Measurements from ENCODE around the gene SOX21.
A peak's percentile ranks its signal among the peaks of the same experiment; 100 is the strongest.
"Not testable (repeated sequence)": the region's sequence is repeated elsewhere in the genome, so short reads cannot be mapped to it uniquely, and the experiment has no call there.

SOX21 gene

DNA sequence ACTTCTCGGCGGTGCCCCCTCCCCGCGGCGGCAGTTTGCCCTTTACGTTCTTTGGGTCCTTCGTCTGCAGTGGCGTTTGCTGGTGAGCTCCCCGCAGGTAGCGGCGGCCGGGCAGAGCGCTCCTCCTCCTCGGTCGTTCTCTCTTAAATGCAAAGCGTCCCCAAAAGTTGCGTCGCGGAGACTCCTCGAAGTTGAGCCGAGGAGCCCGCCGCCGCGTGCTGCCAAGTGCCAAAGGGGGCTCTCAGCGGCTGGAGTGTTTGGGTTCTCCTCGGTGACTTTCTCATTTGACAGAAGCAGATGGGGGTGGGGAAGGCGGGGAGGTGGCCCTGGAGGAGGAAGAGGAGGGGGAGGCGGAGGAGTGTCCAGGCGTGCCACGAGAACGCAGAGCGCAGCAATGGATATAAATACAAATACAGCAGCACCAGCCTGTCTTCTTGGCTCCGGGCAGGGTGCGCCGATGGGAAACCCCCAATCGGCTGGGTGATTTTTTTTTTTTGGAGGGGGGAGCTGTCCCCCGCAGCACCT, at the start of gene SOX21:
SOX21 (minus strand) TSS at position 259 of the 525 bp plus-strand sequence. CDS start 496 bp downstream, outside the sequence.
- no peak for DNase-seq (ENCODE audit: low spot score)

DNA sequence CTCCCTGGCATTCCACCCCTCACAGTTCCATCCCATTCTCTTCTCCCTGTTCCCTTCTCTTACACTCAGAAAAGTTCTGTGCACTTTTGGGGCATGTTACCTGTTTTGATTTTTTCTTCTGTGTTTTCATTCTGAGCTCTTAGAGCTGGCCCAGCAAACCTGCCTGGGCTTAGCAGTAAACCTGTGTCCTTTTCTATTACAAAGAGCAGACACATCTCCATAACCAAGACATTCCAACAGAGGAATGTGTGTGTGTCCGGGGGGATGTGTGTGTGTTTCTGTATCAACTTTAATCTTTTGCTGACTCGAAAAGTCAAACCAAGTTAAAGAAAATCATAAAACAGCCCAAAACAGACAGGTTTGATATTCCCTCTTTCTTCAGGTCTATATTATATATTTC, 49.1 kb upstream of the SOX21 start:
- DNase-seq (ENCODE audit: low spot score): no peak

DNA sequence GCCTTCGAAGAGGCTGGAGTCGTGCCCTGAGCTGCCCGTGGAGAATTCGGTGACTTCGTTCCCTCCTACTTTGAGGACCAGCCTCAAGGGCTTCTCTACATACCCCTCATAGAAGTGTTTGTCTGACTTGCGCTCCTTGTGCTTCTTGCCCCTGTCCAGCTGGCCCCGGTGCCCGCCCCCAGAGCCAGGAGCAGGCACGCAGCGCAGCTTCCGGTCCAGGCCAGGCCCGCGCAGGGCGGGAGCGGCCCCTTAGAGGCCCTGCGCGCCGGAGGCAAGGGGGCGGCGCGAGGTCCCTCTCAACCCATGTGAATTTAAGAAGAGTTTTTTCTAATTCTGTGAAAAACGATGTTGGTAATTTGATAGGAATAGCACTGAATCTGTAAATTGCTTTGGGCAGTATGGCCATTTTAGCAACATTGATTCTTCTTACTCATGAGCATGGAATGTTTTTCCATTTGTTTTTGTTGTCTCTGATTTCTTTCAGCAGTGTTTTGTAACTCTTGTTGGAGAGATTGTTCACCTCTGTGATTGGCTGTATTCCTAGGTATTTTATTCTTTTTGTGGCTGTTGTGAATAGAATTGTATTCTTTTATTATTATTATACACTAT, 46.9 kb upstream of the SOX21 start:
- no peak for DNase-seq (ENCODE audit: low spot score)

DNA sequence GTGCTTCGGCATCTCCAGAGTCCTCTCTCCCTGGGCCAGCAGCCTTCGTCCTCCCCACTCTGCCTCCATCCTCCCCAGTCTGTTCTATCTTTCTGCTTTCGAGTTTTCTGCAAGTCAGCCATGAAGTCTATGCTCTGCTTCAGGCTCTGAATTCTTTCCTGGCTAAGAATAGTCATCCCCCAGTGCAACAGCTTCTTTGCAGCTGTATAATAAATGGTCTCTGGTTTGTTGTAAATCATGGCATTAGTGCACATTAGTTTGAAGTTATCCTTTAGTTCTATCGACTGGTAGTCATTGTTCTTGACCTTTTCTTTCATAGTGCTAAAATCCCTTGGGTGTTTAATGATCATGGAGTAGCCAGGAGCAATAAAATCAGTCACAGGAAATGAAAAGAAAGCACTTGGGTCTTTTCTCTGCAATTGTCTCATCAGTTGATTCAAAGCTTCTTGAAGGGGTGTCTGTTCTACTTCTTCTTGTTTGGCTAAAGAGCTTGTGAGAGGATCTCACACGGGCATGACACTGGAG, 46.2 kb upstream of the SOX21 start:
- no peak for DNase-seq (ENCODE audit: low spot score)

DNA sequence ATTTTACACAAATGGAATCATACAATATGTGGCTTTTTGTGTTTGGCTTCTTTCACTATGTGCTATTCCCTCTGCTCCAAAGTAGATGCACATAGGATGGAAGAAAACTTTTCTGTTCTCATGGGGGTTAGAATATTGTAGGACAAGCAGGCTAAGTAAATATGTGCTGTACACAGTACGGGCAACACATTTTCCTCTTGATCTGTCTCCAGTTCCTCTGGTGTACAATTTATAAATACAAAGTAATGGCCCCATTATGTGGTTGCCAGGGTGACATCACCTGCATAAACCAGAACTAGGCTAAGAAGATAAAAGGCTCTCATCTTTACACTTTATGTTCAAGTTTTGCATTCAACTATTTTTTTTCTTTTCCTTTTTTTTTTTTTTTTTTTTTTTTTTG, 41.0 kb upstream of the SOX21 start:
- DNase-seq (ENCODE audit: low spot score): no peak

DNA sequence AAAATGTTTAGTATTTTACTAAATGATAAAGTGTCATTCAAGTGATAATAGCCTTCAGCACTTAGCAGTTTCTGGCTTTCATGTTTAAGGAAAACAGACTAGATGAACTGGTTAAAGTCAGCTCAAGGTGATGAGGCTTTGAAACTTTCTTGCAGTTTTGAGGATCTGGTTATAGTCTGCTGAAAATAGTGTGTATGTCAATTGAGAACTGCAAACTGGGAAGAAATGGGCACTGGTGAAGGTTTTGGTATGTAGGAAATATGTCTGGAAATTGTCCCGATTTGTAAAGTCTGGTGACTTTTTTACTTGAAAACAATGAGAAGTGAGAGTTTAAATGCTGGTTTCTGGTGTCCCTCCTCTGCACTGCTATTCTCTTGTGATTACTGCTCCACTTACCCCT, 36.8 kb upstream of the SOX21 start:
- DNase-seq (ENCODE audit: low spot score): no peak

DNA sequence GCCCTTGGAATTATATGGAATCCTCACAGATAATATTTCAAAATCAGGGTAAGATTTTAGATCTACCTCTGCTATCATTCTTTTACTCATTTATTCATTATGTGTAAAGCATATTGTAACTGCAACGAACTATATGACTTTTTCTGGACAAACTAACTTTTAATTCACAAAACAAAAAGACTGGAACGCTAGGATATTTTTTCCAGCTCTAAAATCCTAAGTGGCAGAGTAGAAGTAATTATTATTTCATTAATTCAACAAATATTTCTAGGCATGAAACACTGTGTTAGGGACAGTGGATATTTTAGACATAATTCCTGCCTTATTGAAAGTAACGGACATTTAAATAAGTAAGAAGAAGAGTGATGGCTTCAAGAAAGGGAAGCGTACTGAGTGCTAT, 26.9 kb upstream of the SOX21 start:
- no peak for DNase-seq (ENCODE audit: low spot score)

DNA sequence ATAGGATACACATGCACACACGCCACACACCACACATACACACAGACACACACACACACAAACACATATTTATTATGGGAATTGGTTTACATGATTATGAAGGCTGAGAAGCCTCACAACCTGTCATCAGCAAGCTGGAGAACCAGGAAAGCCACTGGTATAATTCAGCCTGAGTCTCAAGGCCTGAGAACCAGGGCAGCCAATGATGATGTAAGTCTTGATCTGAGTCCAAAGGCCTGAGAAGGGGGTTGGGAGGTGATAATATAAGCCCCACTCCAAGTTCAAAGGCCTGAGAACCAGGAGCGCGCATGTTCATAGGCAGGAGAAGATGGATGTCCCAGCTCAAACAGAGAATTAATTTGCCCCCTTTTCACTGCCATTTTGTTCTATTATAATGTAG, 18.7 kb upstream of the SOX21 start:
- no peak for DNase-seq (ENCODE audit: low spot score)

DNA sequence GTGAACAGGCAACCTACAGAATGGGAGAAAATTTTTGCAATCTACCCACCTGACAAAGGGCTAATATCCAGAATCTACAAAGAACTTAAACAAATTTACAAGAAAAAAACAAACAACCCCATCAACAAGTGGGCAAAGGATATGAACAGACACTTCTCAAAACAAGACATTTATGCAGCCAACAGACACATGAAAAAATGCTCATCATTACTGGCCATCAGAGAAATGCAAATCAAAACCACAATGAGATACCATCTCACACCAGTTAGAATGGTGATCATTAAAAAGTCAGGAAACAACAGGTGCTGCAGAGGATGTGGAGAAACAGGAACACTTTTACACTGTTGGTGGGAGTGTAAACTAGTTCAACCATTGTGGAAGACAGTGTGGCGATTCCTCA, 17.6 kb upstream of the SOX21 start:
- not testable (repeated sequence) for DNase-seq (ENCODE audit: low spot score)

DNA sequence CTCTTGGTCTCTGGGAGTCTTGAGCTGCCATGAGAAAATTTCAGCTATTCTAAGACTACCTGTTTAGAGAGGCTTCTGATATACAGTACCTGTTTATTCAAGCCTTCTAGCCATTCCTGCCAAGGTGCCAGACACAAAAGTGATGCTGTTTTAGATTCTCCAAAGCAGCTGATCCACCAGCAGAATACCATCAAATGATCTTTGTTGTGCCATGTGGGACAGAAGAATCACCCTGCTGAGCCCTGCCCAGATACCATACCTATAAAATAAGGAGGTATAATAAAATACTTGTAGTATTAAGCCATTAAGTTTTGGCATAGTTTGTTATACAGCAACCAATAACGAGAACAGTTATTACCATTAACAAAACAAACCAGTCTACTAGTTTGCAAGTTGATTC, 14.1 kb upstream of the SOX21 start:
- DNase-seq (ENCODE audit: low spot score): no peak

DNA sequence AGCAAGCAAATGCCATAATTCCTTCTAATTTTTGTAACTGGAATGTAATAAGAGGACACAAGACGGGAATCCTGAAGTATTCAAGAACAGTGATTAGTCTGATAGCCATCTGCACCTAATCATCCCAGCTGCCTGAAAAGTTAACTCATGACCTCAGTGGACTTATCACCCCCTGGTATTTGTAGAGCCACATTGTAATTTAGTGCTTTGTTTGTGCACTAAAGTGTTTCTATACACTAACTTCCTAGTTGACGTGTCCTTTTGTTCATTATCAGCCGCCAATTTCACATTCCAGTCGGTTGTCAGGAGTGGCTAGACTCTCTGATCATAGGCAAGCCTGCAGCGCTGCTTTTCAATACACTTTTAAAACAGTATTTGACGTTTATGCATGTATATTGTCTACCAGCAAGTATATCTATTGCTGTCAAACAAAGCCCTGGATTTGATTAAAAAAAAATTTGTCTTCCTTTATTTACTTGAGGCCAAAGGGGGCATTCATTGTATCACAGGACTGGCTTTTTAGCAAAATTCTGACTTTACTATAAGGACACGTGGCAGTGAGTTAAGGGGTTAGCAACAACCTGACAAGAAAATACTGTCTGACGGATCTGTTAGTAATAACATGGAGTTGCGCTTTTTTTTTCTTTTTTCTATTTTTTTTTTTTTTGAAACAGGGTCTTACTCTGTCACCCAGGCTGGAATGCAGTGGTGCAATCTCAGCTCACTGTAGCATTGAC, 10.4 kb upstream of the SOX21 start:
- DNase-seq (ENCODE audit: low spot score): no peak

DNA sequence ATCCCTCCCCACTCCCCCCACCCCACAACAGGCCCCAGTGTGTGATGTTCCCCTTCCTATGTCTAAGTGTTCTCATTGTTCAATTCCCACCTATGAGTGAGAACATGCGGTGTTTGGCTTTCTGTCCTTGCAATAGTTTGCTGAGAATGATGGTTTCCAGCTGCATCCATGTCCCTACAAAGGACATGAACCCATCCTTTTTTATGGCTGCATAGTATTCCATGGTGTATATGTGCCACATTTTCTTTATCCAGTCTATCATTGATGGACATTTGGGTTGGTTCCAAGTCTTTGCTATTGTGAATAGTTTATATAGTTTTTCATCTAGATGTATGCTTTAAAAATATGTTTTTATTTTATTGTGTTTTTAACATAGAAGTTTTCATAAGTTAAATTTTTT, 6.4 kb upstream of the SOX21 start:
- not testable (repeated sequence) for DNase-seq (ENCODE audit: low spot score)

DNA sequence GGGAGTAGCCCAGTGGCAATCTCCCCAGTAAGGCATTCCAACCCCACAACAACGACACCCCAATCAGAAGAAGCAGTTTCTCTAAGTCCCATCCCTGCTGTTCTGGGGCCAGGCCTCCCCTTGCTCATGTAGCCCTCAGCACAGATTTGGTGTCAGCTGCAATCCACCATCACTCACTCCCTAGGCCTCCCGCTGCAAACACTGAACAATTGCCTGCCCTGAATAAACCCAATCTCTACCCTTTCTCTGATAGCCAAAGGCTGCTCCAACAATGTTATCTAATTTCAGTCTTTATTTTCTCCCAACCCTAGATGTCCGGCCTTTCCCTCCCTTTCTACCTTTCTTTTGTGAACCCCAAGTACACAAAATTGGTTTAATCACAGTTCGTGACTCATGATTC, 5.6 kb upstream of the SOX21 start:
- DNase-seq (ENCODE audit: low spot score): no peak

DNA sequence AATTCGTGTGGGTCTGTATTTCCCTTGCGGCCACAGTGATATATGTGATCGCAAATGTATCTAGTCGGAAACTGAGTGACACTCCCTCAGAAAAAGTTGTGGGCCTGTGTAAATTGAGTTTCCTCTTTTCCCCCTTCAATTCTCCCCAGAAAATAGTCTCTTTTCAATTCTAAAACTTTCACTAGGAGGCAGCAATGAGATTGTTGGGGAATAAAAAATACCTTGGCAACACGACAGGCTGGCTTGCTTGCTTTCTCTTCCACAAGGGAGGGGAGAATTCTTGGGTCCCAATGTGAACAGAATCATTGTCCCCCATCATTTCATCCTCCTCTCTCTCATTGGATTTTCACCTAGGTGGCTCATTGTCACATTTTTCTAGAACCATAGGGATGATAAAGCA, 3.7 kb upstream of the SOX21 start:
- no peak for DNase-seq (ENCODE audit: low spot score)

DNA sequence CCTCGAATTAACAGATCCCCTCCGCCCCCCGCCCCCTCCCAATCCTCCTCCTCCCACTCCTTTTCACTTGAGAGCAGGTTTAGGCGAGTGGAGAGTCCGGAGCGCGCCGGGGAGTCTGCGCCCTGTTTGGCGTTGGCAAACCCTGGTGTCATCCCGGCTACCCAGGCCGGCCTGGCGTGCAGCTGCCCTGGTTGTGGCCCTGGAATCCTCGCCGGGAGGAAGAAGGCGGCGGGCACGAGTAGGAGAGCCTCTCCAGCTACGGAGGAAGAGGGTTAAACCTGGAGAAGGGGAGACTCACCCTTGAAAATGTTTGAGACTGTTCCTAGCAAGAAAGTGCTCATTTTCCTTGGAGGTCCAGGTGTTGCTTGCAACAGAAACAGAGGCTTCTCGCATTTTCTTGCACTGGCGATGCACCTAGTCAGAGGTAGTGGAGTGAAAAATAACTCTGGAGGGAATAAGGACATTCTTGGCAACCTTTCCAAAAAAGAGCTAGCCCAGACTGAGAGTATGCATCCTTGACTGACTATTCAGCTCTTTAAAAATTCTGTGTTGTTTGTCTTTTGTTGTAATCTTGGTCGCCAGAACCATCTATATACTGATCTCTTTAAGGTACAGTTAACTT, 1.3 kb upstream of the SOX21 start:
- DNase-seq (ENCODE audit: low spot score): no peak

DNA sequence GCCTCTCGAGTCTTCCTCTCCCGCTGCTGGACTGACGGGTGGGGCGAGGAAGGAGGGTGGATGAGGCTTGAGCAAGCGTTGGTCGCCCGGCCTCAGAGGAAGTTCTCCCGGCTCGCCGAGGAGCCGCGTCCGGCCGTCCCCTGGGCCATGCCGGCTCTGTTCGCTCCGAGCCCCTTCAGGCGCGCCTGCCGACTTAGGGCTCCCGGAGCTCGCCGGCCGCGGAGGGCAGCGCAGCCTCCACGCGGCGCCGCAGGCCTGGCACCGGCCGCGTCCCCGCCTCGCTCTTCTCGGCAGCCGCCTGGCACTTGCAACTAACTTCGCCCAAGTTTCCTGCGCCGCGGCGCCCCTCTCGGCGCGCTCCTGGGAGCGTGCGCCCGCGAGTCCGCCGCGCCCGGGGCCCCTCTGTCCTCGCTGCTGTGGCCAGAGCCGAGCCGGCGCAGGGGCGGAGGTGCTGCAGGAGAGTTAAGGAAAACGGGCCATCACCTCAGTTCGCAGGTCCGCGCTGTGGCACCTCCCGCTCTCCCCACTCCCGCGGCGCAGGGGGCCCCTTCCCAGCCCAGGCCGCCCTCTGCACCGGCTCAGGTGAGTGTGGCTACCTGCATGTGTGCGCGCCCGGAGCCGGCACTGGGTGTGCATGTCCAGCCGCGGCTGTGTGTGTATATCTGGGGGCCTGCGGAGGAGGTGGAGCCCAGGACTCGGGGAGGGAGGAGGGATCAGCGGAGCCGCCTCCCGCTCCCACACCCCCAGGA, 641 bp upstream of the SOX21 start:
- DNase-seq (ENCODE audit: low spot score): peak; percentile 44

DNA sequence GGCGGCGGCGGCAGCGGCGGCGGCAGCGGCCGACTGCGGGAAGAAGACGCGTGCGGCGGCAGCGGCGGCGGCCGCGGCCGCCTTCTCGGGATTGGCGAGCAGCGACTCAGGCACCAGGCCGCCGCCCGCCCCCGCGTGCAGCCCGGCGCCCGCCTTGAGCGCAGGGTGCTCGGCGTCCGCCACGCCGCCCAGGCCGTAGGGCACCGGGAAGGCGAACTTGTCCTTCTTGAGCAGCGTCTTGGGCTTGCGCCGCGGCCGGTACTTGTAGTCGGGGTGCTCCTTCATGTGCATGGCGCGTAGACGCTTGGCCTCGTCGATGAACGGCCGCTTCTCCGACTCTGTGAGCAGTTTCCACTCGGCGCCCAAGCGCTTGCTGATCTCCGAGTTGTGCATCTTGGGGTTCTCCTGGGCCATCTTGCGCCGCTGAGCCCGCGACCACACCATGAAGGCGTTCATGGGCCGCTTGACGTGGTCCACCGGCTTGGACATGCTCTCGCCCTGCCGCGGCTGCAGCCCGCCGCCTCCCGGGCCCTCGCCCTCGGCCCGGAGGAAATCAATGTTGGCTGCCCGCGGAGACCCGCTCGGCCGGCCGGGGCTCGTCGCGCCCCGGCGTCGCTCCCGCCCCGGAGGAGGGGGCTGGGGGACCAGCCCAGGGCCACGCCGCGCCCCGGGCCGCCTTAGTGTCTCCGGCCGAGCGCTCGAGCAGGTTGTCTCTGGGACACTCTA, 621 bp downstream of the SOX21 start:
- no peak for DNase-seq (ENCODE audit: low spot score)

DNA sequence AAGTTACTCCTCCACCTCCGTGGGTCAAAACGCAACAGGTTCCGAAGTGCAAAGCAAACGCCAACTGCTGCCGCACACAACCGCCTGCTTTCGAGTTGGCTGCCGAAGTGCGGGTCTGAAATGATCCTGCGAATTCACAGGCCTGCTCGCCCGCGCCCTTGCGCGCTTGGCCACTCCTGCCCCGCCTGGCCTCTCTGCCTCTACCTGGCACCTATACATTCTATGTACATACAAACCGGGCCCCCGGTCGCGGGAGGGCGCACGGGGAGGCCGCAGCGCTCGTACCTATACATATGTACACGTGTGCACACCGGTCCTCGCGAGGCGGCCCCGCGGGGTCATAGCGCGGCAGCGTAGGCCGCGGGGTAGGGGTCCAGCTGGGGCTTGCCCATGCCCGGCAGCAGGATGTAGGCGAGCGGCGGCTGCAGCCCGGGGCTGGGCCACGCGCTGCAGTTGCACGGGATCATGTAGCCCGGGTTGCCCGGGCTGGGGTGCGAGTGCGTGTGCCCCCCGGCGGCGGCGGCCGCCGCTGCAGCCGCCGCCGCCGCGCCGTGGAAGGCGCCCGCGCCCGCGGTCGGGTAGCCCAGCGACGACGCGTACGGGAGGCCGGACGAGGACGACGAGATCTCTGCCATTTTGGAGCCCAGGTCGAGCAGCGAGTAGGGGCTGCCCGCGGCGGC, 1.3 kb downstream of the SOX21 start:
- DNase-seq (ENCODE audit: low spot score): no peak

DNA sequence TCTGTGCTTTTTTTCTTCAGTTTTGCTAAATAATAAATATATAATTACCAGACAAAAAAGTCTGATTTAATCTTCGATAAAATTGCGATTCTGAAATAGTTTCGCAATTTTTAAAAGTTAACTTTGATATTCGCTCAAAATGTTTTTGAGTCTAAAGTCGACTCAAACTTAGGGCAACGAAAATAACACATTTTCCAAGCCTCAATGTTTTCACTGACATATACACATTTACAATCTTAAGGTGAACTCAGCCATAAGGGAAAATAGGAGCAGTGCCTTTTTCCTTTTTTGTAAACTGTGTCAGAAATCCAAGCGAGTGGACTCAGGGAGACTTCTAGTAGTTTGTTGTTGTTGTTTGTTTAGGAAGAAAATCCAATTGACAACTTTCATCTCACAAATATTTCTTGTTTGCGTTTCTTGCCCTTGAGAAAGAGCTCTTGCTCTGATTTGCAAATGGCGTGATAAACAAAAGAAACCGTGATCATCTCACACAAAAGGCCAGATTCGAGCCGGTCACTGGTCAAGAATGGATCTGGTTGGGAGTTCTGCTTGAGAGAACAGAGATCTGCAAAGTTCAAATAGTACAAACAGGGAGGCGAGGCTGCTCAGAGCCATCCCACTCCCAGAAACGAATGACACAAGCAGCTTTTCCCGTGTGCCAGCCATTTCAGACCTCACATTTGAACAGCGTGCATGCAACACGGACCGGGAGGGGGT, 2.1 kb downstream of the SOX21 start:
- no peak for DNase-seq (ENCODE audit: low spot score)
